Measurements from ENCODE around the gene DMXL2. TPM values are rescaled to one million over a fixed set of nuclear protein-coding genes. Genes with fewer than 3 reads are reported as not detected.

Gene DMXL2
- total RNA-seq, 4 donors from 2014 or later = 34.3 to 49.0 (median 45.7) TPM

- no peak overlapping the region for H3K4me3 ChIP-seq (replicated peaks in 1 of 3)
- H3K36me3 ChIP-seq = no peaks in the 10 kb centered on the region
- H3K27ac ChIP-seq = no peak overlapping the region
- intact Hi-C loops (cut with DNase I) = no loop called here
- TF ChIP-seq POLR2A (IDR thresholded peaks at IDR 0.05) (no peak), CTCF (IDR thresholded peaks at IDR 0.05) (no peak)
- H3K9me3 ChIP-seq = no peaks in the 10 kb centered on the region
- WGBS, 2 donors = 96 to 98% methylated on average over 2 of the region's 2 CpGs
- no peaks in the 10 kb centered on the region for H3K27me3 ChIP-seq
- H3K4me1 ChIP-seq = peaks cover 0 to 3% of the 10 kb centered on the region in 2 donors
- DNase-seq = no peak
Observed at GRCh38 chr15:51603002-51603401, 19.6 kb downstream of the DMXL2 start.

- TF ChIP-seq CTCF (IDR thresholded peaks at IDR 0.05) (no peak), POLR2A (IDR thresholded peaks at IDR 0.05) (no peak)
- WGBS, 2 donors = 67 to 81% methylated on average over 3 of the region's 3 CpGs
- H3K27me3 ChIP-seq = no peaks in the 10 kb centered on the region
- no peaks in the 10 kb centered on the region for H3K36me3 ChIP-seq
- H3K9me3 ChIP-seq = no peaks in the 10 kb centered on the region
- peaks cover 0 to 3% of the 10 kb centered on the region in 2 donors for H3K4me1 ChIP-seq
- intact Hi-C loops (cut with DNase I) = no loop called here
- DNase-seq = no peak
- H3K4me3 ChIP-seq (replicated peaks in 1 of 3) = no peak overlapping the region
- H3K27ac ChIP-seq = no peak overlapping the region
Observed at GRCh38 chr15:51602484-51602883, 20.1 kb downstream of the DMXL2 start.

- intact Hi-C loops (cut with DNase I) = no loop called here
- DNase-seq = no peak
- Histone ChIP-seq H3K36me3 (no peaks in the 10 kb centered on the region), H3K4me3 (replicated peaks in 1 of 3) (no peak overlapping the region), H3K27me3 (no peaks in the 10 kb centered on the region), H3K9me3 (no peaks in the 10 kb centered on the region), H3K27ac (no peak overlapping the region), H3K4me1 (peaks cover 0 to 3% of the 10 kb centered on the region in 2 donors)
- no peak for TF ChIP-seq CTCF (IDR thresholded peaks at IDR 0.05)
- no peak for TF ChIP-seq POLR2A (IDR thresholded peaks at IDR 0.05)
- WGBS, 2 donors = 93% methylated on average over 1 of the region's 1 CpG
Observed at GRCh38 chr15:51601801-51602200, 20.8 kb downstream of the DMXL2 start.

GRCh38 chr15:51600114-51600513 is 22.5 kb downstream of the DMXL2 start:
- Histone ChIP-seq H3K9me3 (no peaks in the 10 kb centered on the region), H3K27me3 (no peaks in the 10 kb centered on the region), H3K27ac (no peak overlapping the region), H3K4me3 (replicated peaks in 1 of 3) (no peak overlapping the region), H3K4me1 (peaks cover 0 to 3% of the 10 kb centered on the region in 2 donors), H3K36me3 (no peaks in the 10 kb centered on the region)
- TF ChIP-seq POLR2A (IDR thresholded peaks at IDR 0.05) = no peak
- no peak for TF ChIP-seq CTCF (IDR thresholded peaks at IDR 0.05)
- intact Hi-C loops (cut with DNase I) = no loop called here
- 72 to 79% methylated on average over 1 of the region's 1 CpG for WGBS, 2 donors
- DNase-seq = no peak

- DNase-seq = no peak
- Histone ChIP-seq H3K36me3 (no peaks in the 10 kb centered on the region), H3K27me3 (no peaks in the 10 kb centered on the region), H3K27ac (no peak overlapping the region), H3K4me3 (replicated peaks in 1 of 3) (no peak overlapping the region), H3K9me3 (no peaks in the 10 kb centered on the region), H3K4me1 (no peaks in the 10 kb centered on the region)
- WGBS, 2 donors = 90 to 93% methylated on average over 2 of the region's 2 CpGs
- no peak for TF ChIP-seq CTCF (IDR thresholded peaks at IDR 0.05)
- no peak for TF ChIP-seq POLR2A (IDR thresholded peaks at IDR 0.05)
- intact Hi-C loops (cut with DNase I) = no loop called here
Observed at GRCh38 chr15:51589881-51590568, 32.5 kb downstream of the DMXL2 start.
